GM10248 (cell line): ENCODE data around the gene ARHGEF39.

Experiments used
- CTCF ChIA-PET: fragments of 300-600 bp; sonication (Branson Sonifier 250); formaldehyde crosslinking; extraction: SDS; loops from one replicate; lab custom pipeline; 2021; ENCODE audit warnings: antibody characterized with exemption; lab: Yijun Ruan, JAX
- POLR2A ChIA-PET: fragments of 350-650 bp; sonication (Branson Sonifier 250); formaldehyde crosslinking; extraction: SDS; loops from one replicate; lab custom pipeline; 2020; ENCODE audit warnings: antibody characterized with exemption; lab: Yijun Ruan, JAX
- DNase-seq: peaks from one replicate; pipeline ENCODE4 v3.0.0; 2012; ENCODE audit errors: extremely low spot score
- CTCF ChIP-seq: IDR thresholded peaks from 2 replicates; pipeline ENCODE4 v1.5.1; 2012; ENCODE audit warnings: mild to moderate bottlenecking, low read depth; ENCODE audit errors: extremely low read depth, missing control alignments, control extremely low read depth

The ARHGEF39 gene

GRCh38 chr9:35711501-35712428 is 46.8 kb upstream of the ARHGEF39 start:
- ChIA-PET POLR2A (interaction anchor here (0.5 kb wide), 1 partner anchor 82 kb away, joined by 5 read pairs; no protein-coding TSS in a partner anchor), CTCF (interaction anchor here (0.9 to 19.1 kb wide), 12 partner anchors 8 to 101 kb away, joined by 3 to 224 read pairs (median 4); partner anchors contain the start of genes CREB3 and TLN1)
- DNase-seq = peak; percentile 50
- no peak for TF ChIP-seq CTCF

GRCh38 chr9:35710818-35711500 is 46.0 kb upstream of the ARHGEF39 start:
- DNase-seq = no peak

GRCh38 chr9:35708146-35708545 is 43.2 kb upstream of the ARHGEF39 start:
- ChIA-PET POLR2A (interaction anchor here (0.6 to 1.1 kb wide), 2 partner anchors 9 to 92 kb away, joined by 3 to 11 read pairs; no protein-coding TSS in a partner anchor), CTCF (interaction anchor here (1.0 to 19.1 kb wide), 4 partner anchors 12 to 61 kb away, joined by 3 to 224 read pairs (median 6); no protein-coding TSS in a partner anchor)
- TF ChIP-seq CTCF = no peak
- no peak for DNase-seq

More at GRCh38 chr9:35710818-35711500, 46.0 kb upstream of the ARHGEF39 start:
- CTCF ChIA-PET = interaction anchor here (1.3 to 19.1 kb wide), 4 partner anchors 10 to 28 kb away, joined by 3 to 224 read pairs (median 6); no protein-coding TSS in a partner anchor
- POLR2A ChIA-PET = interaction anchor here (0.5 kb wide), 1 partner anchor 81 kb away, joined by 5 read pairs; no protein-coding TSS in a partner anchor
- no peak for TF ChIP-seq CTCF

- DNase-seq = no peak
- ChIA-PET CTCF (interaction anchor here (1.1 to 19.1 kb wide), 3 partner anchors 11 to 48 kb away, joined by 4 to 224 read pairs (median 8); no protein-coding TSS in a partner anchor), POLR2A (no interaction called here)
- no peak for TF ChIP-seq CTCF
Measured at GRCh38 chr9:35706951-35707350, 42.0 kb upstream of the ARHGEF39 start.

GRCh38 chr9:35705836-35706430 is 40.9 kb upstream of the ARHGEF39 start:
- no peak for DNase-seq
- POLR2A ChIA-PET = no interaction called here
- no peak for TF ChIP-seq CTCF
- CTCF ChIA-PET = interaction anchor here (1.1 to 19.1 kb wide), 6 partner anchors 9 to 47 kb away, joined by 3 to 224 read pairs (median 4); no protein-coding TSS in a partner anchor
